NCI-H2081 treated with DMSO at 0.1 percent for 48 hours (cell line): ENCODE results near the gene OSBPL7.
A peak's percentile ranks its signal among the peaks of the same experiment; 100 is the strongest.

Source experiments
- DNase-seq: peaks from one replicate; lab custom pipeline; 2025; lab: John Stamatoyannopoulos, UW

The OSBPL7 gene

DNA sequence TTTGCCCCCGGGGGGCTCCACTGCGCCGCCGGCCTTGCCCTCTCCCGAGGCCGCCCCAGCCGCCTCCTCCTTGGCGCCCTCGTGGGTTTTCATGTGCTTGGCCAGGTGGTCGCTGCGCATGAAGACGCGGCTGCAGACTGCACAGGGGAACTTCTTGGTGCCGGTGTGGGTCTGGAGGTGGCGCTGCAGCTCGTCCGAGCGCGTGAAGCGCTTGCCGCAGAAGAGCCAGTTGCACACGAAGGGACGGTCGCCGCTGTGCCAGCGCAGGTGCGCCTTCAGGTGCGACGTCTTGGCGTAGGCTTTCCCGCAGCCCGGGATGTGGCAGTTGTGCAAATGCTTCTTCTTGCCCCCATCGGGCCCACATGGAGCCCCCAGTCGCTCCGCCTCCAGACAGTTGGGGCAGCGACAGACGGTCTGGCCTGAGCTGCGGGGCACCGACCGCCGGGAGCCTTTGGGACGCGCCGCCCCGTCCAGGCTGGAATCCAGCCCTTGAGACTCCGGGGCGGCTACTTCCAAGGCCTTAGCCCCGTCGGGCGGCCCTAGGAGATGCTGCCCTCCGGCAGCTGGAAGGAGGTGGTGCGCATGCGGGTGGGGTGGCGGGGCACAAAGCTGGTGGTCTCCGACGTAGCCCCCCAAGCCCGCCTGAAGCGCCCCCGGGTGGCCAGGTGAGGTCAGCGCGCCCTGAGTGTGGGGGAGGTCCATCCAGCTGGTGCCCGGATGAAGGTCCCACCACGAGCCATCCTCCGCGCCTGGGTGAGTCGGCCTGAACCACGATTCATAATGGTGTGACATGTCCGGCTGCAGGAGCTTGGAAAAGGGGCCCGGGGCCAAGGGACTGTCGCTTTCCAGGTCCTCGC is 26.0 kb upstream of the OSBPL7 start:
- DNase-seq: no peak

DNA sequence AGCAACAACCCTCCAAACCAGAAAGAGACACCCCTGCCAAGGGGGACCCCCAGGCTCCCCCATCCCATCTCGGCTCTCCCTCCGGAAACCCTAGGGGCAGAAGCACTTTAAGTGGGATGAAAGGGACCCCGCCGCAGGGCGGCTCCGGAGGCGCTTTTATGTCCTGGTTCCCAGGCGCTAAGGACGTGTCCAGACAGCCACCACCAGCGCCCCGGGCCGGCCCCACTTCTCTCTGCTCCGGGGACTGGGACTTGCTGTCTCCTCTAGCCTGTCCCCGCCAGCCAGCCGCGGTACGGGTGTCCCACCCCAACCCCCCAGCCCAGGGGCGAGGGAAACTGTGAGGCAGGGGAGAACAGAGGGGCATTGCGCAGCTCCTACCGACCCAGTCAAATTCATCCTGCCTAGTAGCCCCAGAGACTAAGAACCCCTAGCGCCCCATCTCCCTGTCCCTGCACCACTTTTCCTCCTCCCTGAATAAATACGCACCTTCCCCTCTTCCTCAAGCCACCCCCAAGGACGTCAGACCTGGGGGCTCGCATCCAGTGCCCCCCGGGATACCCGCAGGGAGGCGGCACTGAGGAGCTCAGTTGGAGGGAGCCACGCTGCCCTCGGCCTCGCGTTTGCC is 25.2 kb upstream of the OSBPL7 start:
- DNase-seq: no peak

DNA sequence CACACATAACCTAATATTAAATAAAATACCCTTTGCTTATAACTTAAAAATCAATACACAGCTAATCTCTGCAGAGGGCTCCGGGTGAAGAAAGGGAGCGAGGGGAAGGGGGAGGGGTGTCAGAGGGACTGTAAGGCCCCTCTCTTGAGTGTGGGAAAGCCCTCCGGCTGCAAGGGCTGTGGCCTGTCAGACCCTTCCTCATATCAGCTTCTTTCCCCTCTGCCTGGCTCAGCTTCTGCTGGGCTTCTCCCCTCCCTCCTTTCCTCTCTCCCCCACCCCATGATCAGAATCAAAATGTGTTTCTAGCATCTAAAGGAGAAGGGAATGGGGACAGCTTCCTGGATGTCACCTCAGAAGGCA is 24.1 kb upstream of the OSBPL7 start:
- DNase-seq: no peak

DNA sequence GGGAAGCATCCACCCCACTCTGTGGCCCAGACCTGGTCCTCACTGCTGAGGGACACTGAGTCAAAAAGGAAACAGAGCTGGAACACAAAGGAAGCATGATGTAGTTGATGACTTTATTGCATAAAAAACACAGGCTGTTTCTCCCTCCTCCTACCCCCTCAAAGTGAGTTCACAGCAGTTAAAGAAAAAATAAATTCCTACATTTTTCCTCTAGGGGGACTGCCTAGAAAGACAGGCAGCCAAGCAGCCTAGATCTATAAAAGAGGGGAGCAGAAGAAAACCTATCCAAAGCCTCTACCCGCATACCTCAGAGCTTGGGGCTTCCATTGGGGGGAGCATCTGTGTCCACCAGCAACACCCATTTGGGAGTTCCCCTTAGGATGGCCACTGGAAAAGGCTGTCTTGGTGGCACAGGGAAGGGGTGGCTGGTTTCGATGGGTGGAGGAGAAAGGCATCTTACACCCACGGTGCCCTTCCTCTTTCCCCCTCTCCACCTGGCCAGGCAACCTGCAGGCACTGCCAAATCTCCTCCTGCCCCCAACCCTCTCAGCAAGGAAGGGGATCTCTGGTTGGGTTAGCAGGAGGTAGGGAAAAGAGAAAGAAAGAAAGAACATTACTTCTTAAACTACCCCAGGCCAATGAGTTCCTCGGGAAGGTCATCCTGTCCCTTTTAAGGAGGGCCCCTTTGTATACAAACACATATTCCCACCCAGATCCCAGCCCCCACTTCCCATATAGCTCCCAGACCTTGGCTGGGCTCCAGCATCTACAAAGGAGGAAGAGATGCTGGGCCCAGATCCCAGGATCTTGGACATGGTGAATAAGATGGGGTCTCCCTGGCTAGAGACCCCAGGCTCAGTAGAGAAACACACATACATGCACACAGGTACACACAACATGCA is 23.5 kb upstream of the OSBPL7 start:
- no peak for DNase-seq

DNA sequence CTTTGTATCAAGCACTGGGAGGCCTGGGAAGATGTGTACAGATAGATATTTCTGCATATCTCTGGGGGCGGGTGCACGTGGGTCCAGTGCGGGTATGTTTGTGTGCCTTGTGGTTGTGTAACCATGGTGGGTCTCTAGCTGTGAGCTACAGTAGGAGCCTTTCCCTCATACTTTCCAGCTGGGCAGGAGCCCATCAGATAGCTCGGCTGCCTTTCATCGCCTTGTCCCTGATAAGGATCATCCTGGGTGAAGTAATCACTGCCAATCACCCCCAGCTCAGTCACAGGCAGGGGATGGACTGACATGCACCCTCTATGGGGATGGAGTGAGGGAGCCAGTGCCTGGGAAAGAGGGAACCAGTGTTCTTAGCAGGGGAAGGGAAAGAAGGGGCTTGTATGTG is 22.6 kb upstream of the OSBPL7 start:
- no peak for DNase-seq

DNA sequence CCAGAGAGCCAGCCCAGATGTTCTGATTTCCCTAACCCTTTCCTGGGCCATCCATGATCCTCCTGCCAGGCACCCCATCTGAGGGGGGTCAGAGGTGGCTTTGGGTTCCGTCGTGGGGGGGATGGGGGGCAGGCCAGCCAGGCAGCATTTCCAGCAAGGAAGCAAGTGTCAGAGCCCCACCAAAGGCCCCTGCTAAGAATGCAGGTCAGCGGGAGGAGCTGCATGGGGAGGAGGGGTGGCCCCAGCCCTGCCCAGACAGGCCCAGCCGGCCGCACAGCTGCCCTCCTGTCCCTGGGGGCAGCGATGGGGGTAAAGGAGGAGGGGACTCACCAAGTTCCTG is 21.8 kb upstream of the OSBPL7 start:
- DNase-seq: no peak

DNA sequence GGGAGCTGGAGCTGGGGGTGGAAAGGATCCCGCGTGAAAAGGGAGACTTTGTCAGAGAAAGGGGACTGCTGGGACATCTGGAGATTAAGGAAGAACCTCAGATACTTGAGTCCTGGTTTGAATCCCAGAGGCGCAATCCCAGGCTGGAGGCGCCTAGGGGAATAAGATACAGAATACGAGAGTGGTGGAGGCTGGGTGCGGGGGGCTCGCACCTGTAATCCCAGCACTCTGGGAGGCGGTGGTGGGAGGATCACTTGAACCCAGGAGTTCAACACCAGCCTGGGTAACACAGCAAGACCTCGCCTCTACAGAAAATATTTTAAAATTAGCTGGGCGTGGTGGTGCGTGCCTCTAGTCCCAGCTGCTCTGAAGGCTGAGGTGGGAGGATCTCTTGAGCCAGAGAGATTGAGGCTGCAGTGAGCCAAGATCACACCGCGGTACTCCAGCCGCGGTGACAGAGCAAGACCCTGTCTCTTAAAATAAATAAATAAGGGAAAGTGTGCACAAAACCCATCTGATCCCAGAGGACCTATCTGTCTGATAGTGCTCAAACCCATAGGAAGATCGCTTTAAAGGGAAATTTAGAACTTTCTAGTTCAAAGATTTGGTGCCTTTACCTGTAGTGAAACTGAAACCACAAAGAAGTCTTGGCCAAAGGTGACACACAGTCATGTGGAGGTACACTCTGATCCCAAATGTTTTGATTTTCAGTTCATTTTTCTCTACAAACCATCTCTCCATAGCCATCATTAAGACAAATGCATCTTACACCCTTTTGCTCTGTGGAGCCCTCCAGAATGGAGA is 20.1 kb upstream of the OSBPL7 start:
- no peak for DNase-seq

DNA sequence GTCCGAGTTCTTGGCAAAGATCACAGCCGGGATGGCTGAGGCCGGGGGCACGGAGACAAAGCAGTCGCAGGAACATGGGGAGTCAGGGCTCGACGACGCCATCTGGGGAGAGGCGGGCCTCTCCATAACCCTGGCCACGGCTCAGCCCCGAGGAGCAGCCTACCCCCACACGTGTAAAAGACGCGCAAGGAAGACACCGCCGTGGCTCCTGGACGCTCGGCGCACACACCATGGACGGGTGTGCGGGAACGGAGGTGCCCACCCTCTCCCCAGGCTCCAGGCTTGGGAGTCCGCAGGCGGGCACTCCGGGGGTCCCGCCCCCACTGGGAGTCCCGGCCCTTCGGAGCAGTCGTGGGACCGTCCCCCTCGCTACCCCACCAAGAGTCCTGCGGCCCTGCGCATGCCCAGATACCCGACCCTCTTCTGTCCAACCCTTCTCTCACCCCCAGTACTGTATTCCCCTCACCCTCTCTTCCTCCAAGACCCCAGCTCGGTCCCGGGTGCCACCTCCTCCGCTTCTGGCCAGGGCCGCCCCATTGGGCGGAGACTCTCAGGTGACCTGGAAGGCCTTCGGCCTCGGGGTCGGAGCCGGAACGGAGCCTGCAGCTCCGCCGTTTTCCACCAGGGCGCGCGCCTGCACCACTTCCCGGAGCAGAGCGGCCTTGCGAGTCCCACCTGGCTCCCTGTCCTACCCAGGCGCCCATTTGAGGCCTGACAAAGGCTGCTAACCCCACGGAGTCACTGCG is 19.3 kb upstream of the OSBPL7 start, which contains the start of gene SCRN2:
SCRN2 (minus strand) TSS at position 532 of the 746 bp plus-strand sequence; CDS start at position 102, 430 bp downstream.
- DNase-seq: peak; percentile 35

DNA sequence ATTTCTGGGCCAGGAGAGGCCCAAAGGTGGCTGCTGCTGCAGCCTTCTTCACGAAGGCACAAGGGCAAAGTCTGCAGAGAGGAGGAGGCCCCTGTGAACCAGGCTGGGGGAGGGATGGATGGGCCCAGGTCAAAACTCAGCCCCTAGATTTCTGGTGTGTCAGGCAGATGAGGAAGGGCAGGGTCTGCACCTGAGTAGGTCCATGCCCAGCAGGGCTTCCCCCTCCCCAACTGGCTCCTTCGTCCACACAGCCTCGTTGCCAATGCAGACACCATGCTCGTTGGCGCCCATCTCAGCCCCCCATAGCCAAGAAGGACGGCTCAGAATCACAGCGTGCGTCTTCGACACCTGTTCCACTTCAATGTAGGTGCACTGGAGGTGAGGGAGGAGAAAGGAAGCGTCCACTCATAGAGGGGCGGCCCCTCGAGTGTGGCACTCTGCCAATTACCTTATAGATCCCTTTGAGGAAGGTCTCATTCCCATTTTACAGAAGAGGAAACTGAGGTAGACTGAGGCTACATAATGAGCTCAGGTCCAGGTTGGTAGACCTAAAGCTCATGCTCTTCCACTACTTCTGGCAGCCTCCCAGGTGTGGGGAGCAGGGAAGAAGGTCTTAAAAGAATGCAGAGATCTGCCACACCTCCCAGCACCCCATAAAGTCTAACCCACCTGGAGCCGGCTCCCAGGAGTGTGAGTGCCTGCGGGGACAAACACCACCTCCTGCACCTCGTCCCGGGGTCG is 18.6 kb upstream of the OSBPL7 start:
- no peak for DNase-seq

DNA sequence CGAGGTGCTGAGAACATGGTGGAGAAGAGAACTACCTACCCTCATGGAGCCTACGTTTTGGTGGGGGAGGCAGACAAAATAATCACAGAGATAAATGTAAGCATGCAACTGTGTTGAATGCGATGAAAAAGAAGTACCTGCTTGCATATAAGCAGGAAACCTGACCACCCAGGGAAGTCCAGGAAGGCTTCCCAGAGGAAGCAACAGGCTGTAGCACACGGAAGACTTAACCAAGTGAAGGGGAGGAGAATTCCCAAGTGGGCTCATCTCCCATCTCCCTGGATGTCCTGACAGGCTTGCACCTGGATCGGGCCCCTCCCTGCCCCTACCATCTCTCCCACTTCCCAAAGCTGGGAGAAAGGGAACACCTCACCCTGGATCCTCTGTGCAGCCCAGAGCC is 17.5 kb upstream of the OSBPL7 start:
- DNase-seq: no peak

DNA sequence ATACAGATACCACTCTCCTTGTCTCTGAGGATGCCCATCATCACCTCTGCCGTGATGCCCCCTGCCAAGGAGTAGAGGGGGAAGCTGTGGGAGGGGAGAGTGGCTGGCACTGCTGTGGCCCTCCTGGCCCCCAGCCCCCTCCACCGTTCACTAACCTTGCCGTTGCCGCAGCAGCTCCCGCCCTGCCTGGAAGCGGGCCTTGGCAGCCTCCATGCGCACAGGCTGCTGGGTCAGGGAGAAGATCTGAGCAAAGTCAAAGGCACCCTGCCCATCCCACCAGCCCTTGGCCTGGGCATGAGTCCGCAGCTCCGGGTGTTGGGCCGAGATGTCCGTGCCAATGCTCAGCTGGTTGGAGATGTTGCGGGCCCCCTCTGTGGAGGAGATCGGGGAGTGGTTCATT is 17.0 kb upstream of the OSBPL7 start:
- DNase-seq: no peak

DNA sequence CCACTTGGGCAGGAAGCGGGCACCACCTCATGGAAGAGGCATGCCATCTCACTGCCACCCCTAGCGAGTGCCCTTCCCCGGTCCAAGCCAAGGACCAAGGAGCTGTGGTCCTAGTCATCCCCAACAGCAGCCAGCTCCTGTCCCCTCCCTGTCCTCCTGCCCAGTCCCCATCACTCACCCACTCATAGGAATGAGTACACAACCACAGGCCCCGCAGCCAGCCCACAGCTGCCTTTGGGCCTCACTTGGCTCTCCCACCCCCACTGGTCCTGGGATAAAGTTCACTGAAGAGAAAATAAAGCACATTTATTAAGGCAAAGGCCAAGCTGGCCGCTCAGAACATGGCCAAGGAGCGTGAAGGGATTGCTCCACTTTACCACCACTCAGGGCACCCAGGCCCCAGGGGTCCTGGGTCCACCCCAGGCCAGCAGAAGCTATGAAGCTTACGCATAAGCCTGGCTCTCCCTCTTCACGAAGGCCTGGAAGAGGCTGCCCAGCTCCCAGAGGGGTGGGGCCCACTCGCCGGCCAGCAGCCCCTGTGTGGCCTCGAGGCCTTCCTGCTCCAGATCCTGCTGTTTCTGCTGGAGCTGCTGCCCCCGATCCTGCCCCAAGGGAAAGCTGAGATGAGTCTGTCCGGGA is 15.9 kb upstream of the OSBPL7 start:
- no peak for DNase-seq

DNA sequence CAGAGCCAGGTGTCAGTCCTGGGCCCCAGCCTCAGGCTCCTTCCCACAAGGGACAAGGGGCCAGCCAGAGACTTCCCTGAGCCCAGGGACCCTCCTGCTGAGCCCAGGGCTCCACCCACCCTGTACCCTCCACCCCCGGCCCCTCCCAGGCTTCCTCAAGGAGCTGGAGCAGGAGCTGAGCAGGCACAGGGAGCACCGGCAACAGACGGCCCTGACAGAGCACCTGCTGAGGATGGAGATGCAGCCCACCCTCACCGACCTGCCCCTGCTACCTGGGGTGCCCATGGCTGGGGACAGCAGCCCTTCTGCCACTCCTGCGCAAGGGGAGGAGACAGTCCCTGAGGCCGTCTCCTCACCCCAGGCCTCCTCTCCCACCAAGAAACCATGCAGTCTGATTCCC is 15.0 kb upstream of the OSBPL7 start:
- DNase-seq: no peak

DNA sequence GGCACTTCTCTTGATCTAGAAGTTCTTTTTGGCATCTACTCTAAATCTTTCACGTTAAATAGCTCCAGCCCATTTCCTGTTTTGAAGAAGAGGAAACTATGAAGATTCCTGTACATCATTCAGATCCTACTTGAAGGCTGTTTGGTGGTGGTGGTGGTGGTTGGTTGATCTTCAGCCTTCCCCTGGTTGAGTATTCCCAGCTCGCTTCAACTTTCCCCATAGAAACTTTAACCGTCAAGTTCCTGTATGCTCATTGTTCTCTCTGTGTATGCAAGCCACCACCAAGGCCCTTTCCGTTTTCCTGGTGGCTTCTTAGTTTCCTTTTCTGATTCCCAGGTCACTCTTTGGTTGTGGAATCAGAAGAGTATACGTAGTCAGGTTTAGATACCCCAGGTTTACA is 13.2 kb upstream of the OSBPL7 start:
- DNase-seq: no peak

DNA sequence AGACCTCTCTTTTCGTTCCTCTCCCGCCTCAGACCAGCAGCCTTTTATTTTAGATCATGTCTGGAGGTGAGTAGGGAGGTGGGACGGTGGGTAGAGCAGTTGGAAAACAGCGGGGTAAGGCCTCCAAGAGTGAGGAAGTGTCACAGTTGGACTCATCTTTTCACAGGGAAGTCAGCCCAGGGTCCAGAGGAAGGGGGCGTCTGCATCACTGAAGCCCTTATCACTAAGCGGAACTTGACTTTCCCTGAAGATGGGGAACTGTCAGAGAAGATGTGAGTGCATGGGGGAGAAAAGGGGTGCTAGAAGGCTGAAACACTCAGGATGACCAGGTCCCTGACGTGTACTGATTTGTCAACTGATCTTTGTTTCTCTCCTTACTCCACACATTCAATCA is 10.3 kb upstream of the OSBPL7 start:
- DNase-seq: no peak

DNA sequence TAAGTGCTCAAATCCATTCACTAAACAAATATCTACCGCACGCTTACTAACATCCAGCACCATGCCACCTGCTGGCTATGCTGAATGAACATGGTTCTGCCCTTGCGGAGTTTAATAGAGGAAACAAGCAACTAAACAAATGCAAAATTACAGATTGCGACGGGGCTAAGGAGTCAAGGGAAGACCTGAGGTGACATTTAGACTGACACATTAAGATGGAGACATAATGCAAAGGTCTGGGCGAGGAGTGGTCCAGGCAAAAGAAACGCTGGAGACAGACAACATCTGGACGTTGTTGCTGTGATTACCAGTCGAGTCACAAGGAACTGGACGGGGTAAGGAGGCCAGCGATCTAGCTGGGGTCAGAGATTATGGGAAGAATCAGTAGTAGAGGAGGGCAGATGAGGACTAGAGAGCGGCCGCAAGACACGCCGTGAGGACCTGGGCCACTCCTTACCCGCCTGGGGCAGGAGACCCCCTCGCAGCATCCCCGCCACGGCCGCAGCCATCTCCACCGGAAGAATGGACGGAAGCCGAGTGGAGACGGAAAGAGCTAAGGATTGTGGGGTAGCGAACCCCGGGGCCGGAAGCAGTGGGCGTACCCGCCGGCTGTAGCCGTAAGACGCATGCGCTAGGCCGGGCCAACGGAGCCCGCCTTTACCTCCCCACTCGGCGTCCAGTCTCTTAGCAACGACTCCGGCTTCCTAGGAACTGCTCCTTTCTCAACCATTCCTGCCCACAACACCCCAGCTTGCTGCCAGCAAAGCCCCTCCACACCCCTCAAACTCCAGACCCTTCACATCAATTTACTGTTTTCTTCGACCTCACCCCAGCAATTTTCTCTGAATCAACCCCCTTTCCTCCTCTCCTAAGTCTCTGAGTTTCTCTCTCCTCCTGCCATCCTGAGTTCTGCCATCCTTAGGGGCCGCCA is 9.7 kb upstream of the OSBPL7 start, which contains the start of the genes LRRC46 and MRPL10:
LRRC46 (plus strand) TSS at position 668 of the 931 bp plus-strand sequence. CDS start 320 bp downstream, outside the sequence.
MRPL10 (minus strand) TSS at position 539 of the 931 bp plus-strand sequence; CDS start at position 509, 30 bp downstream.
- DNase-seq: peak; percentile 91

DNA sequence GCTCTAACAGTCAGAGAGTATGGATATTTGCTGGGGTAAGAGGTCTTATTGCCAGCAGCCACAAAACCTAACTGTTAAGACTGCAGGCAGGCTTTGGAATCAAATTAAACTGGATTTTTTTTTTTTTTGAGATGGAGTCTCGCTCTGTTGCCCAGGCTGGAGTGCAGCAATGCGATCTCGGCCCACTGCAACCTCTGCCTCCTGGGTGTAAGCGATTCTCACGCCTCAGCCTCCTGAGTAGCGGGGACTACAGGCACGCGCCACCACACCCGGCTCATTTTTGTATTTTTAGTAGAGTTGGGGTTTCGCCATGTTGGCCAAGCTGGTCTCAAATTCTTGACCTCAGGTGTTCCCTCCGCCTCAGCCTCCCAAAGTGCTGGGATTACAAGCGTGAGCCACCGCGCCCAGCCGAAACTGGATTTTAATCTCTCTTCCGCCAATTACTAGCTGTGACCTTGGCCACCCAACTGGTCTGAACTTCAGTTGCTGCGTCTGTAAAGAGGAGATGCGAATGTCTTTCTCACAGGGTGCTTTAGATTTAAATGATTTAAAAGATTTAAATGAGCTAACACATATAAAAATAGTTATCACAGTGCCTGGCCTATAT is 8.9 kb upstream of the OSBPL7 start:
- no peak for DNase-seq

DNA sequence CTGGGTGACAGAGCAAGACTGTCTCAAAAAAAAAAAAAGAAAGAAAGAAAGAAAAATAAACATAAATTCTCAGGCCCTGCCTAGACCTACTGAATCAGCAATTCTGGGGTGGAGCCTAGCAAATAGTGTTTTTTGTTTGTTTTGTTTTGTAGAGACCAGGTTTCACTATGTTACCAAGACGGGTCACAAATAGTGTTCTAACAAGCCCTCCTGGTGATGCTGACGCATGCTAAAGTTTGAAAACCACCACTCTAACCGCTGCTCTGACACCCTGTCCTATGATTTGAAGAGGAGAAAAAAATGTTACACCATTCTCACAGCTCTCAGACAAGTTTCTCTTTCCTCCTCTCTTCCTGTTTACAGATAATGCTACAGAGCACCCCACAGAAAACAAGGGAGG is 8.3 kb upstream of the OSBPL7 start:
- DNase-seq: no peak
